SK-N-SH treated with all-trans-retinoic acid at 6 μM for 48 hours (cell line): ENCODE data around the gene UHMK1.
A peak's percentile ranks its signal among the peaks of the same experiment; 100 is the strongest.

Experiments
- ATAC-seq: fragments of 200-7000 bp; cut with Tn5 transposase; 3 replicates; pipeline ENCODE4 v1.9.1; 2020; ENCODE audit warnings: mild to moderate bottlenecking, moderate library complexity
- BACH2 ChIP-seq: fragments of 250-450 bp; sonication (Bioruptor Pico); IDR thresholded peaks from 2 replicates; pipeline ENCODE4 v1.9.0; 2021; ENCODE audit warnings: mild to moderate bottlenecking, borderline replicate concordance
- CREB5 ChIP-seq: fragments of 250-450 bp; sonication (Bioruptor Pico); IDR thresholded peaks from 2 replicates; pipeline ENCODE4 v1.5.1; 2020; ENCODE audit warnings: low read depth, mild to moderate bottlenecking, moderate library complexity
- CSDC2 ChIP-seq: fragments of 250-450 bp; sonication (Bioruptor Pico); IDR thresholded peaks from 2 replicates; pipeline ENCODE4 v1.5.0; 2020; ENCODE audit warnings: mild to moderate bottlenecking, moderate library complexity
- CSRNP3 ChIP-seq: fragments of 250-450 bp; sonication (Bioruptor Pico); IDR thresholded peaks from 2 replicates; pipeline ENCODE4 v1.5.1; 2021; ENCODE audit warnings: mild to moderate bottlenecking, moderate library complexity
- ESRRG ChIP-seq: fragments of 250-450 bp; sonication (Bioruptor Pico); IDR thresholded peaks from 2 replicates; pipeline ENCODE4 v1.6.1; 2021; ENCODE audit warnings: mild to moderate bottlenecking
- GLIS3 ChIP-seq: fragments of 250-450 bp; sonication (Bioruptor Pico); IDR thresholded peaks from 2 replicates; pipeline ENCODE4 v1.5.0; 2020; ENCODE audit warnings: mild to moderate bottlenecking, moderate library complexity
- ISL1 ChIP-seq: fragments of 250-450 bp; sonication (Bioruptor Pico); IDR thresholded peaks from 2 replicates; pipeline ENCODE4 v2.1.2; 2022; ENCODE audit warnings: mild to moderate bottlenecking, moderate library complexity
- OSR1 ChIP-seq: fragments of 250-450 bp; sonication (Bioruptor Pico); IDR thresholded peaks from 2 replicates; pipeline ENCODE4 v1.8.0; 2022; ENCODE audit warnings: moderate library complexity, mild to moderate bottlenecking, inconsistent platforms
- PATZ1 ChIP-seq: fragments of 250-450 bp; sonication (Bioruptor Pico); IDR thresholded peaks from 2 replicates; pipeline ENCODE4 v1.8.0; 2020; ENCODE audit warnings: mild to moderate bottlenecking, moderate library complexity, borderline replicate concordance
- RARB ChIP-seq: fragments of 250-450 bp; sonication (Bioruptor Pico); IDR thresholded peaks from 2 replicates; pipeline ENCODE4 v1.8.0; 2021; ENCODE audit warnings: mild to moderate bottlenecking, moderate library complexity
- SNAI2 ChIP-seq: fragments of 250-450 bp; sonication (Bioruptor Pico); IDR thresholded peaks from 2 replicates; pipeline ENCODE4 v1.5.0; 2020; ENCODE audit warnings: mild to moderate bottlenecking, moderate library complexity
- TCF4 ChIP-seq: fragments of 250-450 bp; sonication (Bioruptor Pico); IDR thresholded peaks from 2 replicates; pipeline ENCODE4 v1.8.0; 2021; ENCODE audit warnings: mild to moderate bottlenecking, moderate library complexity, borderline replicate concordance
- TOX ChIP-seq: fragments of 250-450 bp; sonication (Bioruptor Pico); IDR thresholded peaks from 2 replicates; pipeline ENCODE4 v1.8.0; 2021; ENCODE audit warnings: mild to moderate bottlenecking, moderate library complexity, borderline replicate concordance
- TSHZ2 ChIP-seq: fragments of 250-450 bp; sonication (Bioruptor Pico); IDR thresholded peaks from 2 replicates; pipeline ENCODE4 v1.5.0; 2020; ENCODE audit warnings: mild to moderate bottlenecking, moderate library complexity
- ZC3H10 ChIP-seq: fragments of 250-450 bp; sonication (Bioruptor Pico); IDR thresholded peaks from 2 replicates; pipeline ENCODE4 v1.5.1; 2021; ENCODE audit warnings: mild to moderate bottlenecking, moderate library complexity
- ZNF565 ChIP-seq: fragments of 450-650 bp; formaldehyde crosslinking; conservative IDR thresholded peaks from 2 replicates; pipeline ENCODE4 v1.5.0; 2020; ENCODE audit warnings: low read depth, mild to moderate bottlenecking, moderate library complexity
- ZNF70 ChIP-seq: fragments of 450-650 bp; formaldehyde crosslinking; IDR thresholded peaks from 2 replicates; pipeline ENCODE4 v1.5.0; 2020; ENCODE audit warnings: mild to moderate bottlenecking, moderate library complexity
- ZNF8 ChIP-seq: fragments of 450-650 bp; formaldehyde crosslinking; IDR thresholded peaks from 2 replicates; pipeline ENCODE4 v1.5.0; 2020; ENCODE audit warnings: mild to moderate bottlenecking, moderate library complexity

Gene UHMK1

GRCh38 chr1:162551969-162552683 is 54.5 kb downstream of the UHMK1 start:
- ATAC-seq = no peak
- TF ChIP-seq ZNF8 (CRISPR knock-in tag) (no peak), ESRRG (CRISPR knock-in tag) (no peak), CSDC2 (no peak), TCF4 (CRISPR knock-in tag) (no peak), ZNF565 (CRISPR knock-in tag) (no peak), PATZ1 (CRISPR knock-in tag) (peak; percentile 52; the same call in 1 of the 2 replicates)

- no peak for ATAC-seq
- TF ChIP-seq ZNF8 (CRISPR knock-in tag) (no peak), SNAI2 (CRISPR knock-in tag) (no peak), PATZ1 (CRISPR knock-in tag) (no peak), ZNF565 (CRISPR knock-in tag) (no peak), GLIS3 (CRISPR knock-in tag) (no peak), TSHZ2 (CRISPR knock-in tag) (no peak), TOX (no peak), OSR1 (no peak), ESRRG (CRISPR knock-in tag) (no peak), RARB (CRISPR knock-in tag) (no peak)
Measured at GRCh38 chr1:162552684-162553252, 55.1 kb downstream of the UHMK1 start.

- no peak for ATAC-seq
Measured at GRCh38 chr1:162554258-162554657, 56.6 kb downstream of the UHMK1 start.

More at GRCh38 chr1:162554258-162554657, 56.6 kb downstream of the UHMK1 start:
- TF ChIP-seq TSHZ2 (CRISPR knock-in tag) = no peak
- no peak for TF ChIP-seq OSR1
- no peak for TF ChIP-seq ZC3H10 (CRISPR knock-in tag)
- TF ChIP-seq ISL1 = no peak
- TF ChIP-seq RARB (CRISPR knock-in tag) = no peak
- TF ChIP-seq ZNF70 (CRISPR knock-in tag) = no peak
- TF ChIP-seq BACH2 (CRISPR knock-in tag) = no peak
- TF ChIP-seq ESRRG (CRISPR knock-in tag) = no peak
- TF ChIP-seq ZNF565 (CRISPR knock-in tag) = no peak
- TF ChIP-seq CSRNP3 (CRISPR knock-in tag) = no peak
- TF ChIP-seq ZNF8 (CRISPR knock-in tag) = no peak
- TF ChIP-seq GLIS3 (CRISPR knock-in tag) = no peak
- no peak for TF ChIP-seq CREB5
